Measurements from ENCODE around the gene FMNL2.

DNA sequence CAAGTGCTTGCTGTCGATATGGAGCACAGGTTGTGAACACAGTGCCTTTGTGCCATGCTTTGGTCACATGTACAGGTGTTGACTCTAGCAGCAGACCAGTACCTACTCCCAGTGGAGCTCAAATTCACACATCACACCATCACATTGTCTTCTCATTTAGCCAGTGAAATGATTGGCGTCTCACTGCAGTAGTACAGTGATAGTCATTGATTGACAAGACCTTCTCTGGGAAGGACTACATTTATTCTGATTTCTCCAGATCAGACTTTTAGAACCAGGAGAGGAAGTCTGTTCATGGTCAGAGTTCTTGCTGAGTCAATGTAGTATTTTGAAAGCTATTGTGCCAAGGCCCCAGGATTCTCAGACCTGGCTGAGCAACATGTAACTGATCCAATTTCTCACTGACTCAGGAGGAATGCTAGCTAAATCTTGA is 75.2 kb downstream of the FMNL2 start:
- TF ChIP-seq, protein P1, sequence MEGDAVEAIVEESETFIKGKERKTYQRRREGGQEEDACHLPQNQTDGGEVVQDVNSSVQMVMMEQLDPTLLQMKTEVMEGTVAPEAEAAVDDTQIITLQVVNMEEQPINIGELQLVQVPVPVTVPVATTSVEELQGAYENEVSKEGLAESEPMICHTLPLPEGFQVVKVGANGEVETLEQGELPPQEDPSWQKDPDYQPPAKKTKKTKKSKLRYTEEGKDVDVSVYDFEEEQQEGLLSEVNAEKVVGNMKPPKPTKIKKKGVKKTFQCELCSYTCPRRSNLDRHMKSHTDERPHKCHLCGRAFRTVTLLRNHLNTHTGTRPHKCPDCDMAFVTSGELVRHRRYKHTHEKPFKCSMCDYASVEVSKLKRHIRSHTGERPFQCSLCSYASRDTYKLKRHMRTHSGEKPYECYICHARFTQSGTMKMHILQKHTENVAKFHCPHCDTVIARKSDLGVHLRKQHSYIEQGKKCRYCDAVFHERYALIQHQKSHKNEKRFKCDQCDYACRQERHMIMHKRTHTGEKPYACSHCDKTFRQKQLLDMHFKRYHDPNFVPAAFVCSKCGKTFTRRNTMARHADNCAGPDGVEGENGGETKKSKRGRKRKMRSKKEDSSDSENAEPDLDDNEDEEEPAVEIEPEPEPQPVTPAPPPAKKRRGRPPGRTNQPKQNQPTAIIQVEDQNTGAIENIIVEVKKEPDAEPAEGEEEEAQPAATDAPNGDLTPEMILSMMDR (IDR thresholded peaks at IDR 0.05; ENCODE audit: borderline replicate concordance, extremely low read depth, low read length, poor library complexity, severe bottlenecking): no peak
- TF ChIP-seq EZH2 (IDR thresholded peaks at IDR 0.05; ENCODE audit: borderline replicate concordance, low read depth, low read length, severe bottlenecking): no peak
